H1 (cell line): ENCODE measurements around the gene HMGN2.

ENCODE experiments used
- EZH2 ChIP-seq: fragments of 200-600 bp; sonication (generic); IDR thresholded peaks from 2 replicates; pipeline ENCODE4 v1.7.1; 2012; ENCODE audit warnings: low read depth, mild to moderate bottlenecking, moderate library complexity, low read length, inconsistent platforms; ENCODE audit not compliant: severe bottlenecking
- POLR2AphosphoS5 ChIP-seq: IDR thresholded peaks from 2 replicates; pipeline ENCODE4 v1.6.1; 2011; ENCODE audit warnings: low read depth, low read length
- RFX5 ChIP-seq: IDR thresholded peaks from 2 replicates; pipeline ENCODE4 v1.6.1; 2011; ENCODE audit warnings: low read depth, low read length, improper control_type of control experiment, borderline replicate concordance
- TBP ChIP-seq: IDR thresholded peaks from 2 replicates; pipeline ENCODE4 v1.6.1; 2011; ENCODE audit warnings: low read depth, low read length, improper control_type of control experiment
- ZNF274 ChIP-seq: IDR thresholded peaks from 2 replicates; pipeline ENCODE4 v1.7.0; 2012; ENCODE audit warnings: low read length, borderline replicate concordance; ENCODE audit errors: extremely low read depth
- TF ChIP-seq, protein P1 (sequence below), 3 experiments: IDR thresholded peaks; 1 replicate in 2 of 3; 2 replicates in 1 of 3; pipeline versions ENCODE4 v1.5.1 to v1.6.1; 2011; ENCODE audit warnings: low read length in 3 of 3, mild to moderate bottlenecking in 3 of 3, inconsistent platforms in 2 of 3, low read depth in 1 of 3, moderate library complexity in 1 of 3; ENCODE audit not compliant: insufficient read depth in 1 of 3; ENCODE audit errors: control extremely low read depth in 1 of 3

DNA sequence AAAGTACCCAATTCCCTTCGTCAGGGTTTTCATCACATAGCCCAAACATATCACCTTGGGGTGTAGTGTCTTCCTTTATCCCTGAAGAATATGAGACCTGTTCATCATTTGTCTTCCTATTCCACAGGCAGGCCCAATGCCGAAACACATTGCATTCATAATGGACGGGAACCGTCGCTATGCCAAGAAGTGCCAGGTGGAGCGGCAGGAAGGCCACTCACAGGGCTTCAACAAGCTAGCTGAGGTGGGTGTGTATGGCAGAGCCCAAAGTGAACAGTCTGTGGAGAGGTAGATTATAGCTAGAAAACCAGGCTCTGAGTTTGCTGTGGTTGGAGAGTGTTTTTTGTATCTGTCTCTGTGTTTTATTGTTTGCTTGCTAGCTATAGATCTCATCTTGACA is 34.2 kb upstream of the HMGN2 start:
- TF ChIP-seq, protein P1, sequence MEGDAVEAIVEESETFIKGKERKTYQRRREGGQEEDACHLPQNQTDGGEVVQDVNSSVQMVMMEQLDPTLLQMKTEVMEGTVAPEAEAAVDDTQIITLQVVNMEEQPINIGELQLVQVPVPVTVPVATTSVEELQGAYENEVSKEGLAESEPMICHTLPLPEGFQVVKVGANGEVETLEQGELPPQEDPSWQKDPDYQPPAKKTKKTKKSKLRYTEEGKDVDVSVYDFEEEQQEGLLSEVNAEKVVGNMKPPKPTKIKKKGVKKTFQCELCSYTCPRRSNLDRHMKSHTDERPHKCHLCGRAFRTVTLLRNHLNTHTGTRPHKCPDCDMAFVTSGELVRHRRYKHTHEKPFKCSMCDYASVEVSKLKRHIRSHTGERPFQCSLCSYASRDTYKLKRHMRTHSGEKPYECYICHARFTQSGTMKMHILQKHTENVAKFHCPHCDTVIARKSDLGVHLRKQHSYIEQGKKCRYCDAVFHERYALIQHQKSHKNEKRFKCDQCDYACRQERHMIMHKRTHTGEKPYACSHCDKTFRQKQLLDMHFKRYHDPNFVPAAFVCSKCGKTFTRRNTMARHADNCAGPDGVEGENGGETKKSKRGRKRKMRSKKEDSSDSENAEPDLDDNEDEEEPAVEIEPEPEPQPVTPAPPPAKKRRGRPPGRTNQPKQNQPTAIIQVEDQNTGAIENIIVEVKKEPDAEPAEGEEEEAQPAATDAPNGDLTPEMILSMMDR (IDR thresholded peaks at IDR 0.05; ENCODE audit: control extremely low read depth in 1 of 3, insufficient read depth in 1 of 3, low read depth in 1 of 3, low read length in 3 of 3), result no peak
- no peak for TF ChIP-seq RFX5
- no peak for TF ChIP-seq EZH2
- no peak for TF ChIP-seq POLR2AphosphoS5
- TF ChIP-seq TBP, result no peak
- no peak for TF ChIP-seq ZNF274
